IPS-11a (cell line): ENCODE data around the gene APLF.

Experiments
- H3K4me3 ChIP-seq: one replicate; pipeline ENCODE4 v1.5.1; 2013; ENCODE audit warnings: low read depth, low read length, control low read depth

Gene APLF

GRCh38 chr2:68467077-68467960 is at the start of gene APLF, which contains the start of gene FBXO48:
TSS of gene APLF (plus strand) at chr2:68467585. CDS start at chr2:68467732, 147 bp downstream.
TSS of gene FBXO48 (minus strand) at chr2:68467294. CDS start at chr2:68465145, 2,149 bp downstream.
- peak within 1 kb of the TSS; percentile 91 for H3K4me3 ChIP-seq

DNA sequence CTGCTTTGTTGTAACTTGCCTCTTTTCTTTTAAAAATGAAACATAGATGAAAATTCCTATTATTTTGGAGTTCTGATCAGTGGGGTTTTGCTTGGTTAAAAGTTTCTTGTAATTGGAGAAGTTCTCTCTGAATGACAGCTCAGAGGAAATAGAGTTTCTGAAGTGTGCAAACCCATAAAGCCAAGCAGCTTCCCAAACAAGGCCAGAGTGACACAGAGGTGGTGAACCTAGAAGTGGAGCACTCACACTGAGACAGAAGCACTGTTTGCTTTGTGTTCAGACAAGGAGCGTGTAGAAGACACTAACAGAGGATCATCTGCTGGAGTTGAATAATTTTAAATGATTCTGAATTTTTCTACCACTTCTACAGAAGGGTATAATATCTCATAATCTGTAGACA is 49.5 kb upstream of the APLF start:
- H3K4me3 ChIP-seq = no peak overlapping the region

DNA sequence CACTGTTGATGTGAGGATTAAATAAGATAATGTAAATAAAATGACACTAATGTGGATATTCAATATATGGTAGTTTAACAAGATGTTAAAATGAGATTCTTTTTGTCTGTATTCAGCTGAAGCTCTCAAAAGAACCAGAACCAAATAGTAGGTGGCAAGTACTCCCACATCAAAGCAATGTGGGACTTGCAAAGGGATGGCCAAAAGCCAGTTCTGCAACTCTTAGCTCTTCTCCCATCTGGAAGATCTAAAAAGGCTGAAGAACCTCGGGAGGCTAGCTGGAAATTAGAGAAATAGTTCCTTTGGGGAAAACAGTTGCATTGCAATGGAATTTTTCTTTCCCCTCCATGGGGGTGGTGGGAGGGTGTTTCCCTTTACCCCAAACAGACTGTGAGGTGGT is 49.0 kb upstream of the APLF start:
- H3K4me3 ChIP-seq = no peak overlapping the region

DNA sequence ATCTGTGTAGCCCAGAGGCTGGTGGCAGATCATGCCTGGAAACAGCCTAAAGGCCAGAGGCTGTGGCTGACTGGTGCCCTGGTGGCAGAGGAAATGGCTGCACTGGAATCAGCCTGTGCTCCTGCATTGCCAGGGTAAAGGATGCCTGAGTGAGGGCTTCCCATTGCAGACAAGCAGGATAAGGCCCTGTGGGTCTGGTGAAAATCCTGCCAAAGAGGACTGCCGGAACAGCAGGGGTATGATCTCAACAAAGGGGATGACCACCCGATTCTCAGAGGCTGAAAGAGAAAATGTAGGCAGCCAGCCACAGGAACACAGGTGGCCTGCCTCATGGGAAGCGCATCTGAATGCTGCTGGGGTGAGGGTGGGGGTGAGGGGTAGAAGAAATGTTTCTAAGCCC is 48.5 kb upstream of the APLF start:
- no peak overlapping the region for H3K4me3 ChIP-seq

- no peak overlapping the region for H3K4me3 ChIP-seq
Measured at GRCh38 chr2:68420254-68420910, 47.0 kb upstream of the APLF start.

DNA sequence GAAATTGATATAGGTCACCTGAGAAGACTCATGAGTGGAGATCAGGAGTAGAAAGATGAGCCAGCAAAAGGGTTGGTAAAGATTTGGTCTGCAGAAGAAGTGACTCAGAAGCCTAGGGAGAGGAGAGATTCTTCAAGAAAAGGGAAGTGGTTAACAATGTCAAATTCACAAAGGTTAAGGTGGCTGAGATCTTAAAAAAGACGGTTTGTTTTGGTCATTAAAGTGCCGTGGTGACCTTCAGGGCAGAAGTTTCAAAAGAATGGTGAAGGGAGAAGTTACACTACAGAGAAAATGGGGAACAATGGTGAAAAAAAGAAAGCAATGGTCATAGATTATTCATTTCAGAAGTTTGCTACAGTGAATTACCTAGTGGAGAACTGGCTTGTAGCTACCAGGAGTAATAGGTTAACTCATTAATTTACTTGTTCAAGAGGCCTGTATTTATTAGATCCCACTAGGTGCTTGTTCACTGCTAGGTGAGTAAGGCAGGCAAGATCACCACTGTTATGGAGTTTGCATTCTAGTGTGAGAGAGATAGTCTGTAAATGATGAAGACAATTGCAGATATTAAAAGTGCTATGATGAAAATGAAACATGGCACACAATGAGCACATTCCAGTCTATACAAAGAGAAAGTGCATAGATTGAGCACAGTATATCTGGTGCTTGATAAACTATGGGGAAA is 43.3 kb upstream of the APLF start:
- H3K4me3 ChIP-seq = no peak overlapping the region

DNA sequence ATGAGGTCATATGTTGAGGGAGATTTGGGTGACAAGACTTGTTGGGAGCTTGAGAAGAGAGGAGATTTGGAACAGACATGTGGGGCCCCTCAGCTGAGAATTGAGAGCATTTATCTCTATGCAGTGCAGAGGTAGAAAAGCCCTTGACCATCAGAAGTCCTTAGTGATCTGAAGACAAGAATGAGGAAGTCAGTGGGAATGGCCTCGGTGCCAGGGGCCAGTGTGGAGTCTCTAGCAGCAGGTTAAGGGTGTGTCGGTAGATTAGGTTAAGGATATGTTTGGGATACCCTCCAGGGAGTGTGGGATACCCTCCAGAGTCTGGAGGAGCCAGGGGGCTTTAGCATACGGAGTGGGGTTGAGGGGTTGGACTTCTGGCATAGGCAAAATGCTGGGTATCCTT is 41.9 kb upstream of the APLF start:
- H3K4me3 ChIP-seq = no peak overlapping the region

DNA sequence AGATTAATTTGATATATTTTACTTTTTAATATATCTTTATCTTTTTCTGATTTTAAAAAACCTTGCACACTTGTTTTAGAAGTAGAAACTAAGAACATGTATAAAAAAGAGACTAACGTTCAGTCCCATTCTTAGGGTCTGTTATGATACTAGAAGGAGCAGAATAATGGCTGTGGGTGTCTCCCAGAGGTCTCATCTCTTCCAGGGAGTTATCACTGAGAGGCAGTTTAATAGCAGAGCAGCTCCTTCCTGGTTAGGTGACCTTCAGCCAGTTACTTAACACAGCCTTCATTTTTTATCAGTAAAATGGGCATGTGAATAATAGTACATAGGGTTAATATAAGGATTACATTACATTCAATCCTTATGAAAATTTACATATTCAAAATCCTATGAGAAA is 40.9 kb upstream of the APLF start:
- H3K4me3 ChIP-seq = no peak overlapping the region

GRCh38 chr2:68426848-68427579 is 40.4 kb upstream of the APLF start:
- no peak overlapping the region for H3K4me3 ChIP-seq

GRCh38 chr2:68428126-68428525 is 39.3 kb upstream of the APLF start:
- no peak overlapping the region for H3K4me3 ChIP-seq

DNA sequence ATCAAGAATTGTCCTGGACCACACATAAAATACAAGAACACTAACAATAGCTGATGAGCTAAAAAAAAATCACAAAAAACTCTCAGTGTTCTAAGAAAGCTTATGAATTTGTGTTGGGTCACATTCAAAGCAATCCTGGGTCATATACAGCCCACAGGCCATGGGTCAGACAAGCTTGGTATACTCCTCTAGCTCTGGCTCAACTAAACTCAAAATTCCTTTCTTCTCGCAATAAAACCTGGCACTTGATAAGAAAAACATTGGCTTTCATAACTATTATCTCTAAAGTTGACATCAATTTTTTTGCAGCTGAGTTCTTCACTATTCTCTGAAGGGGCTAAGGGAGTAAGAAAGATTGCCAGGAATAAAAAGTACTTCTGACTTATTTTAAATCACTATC is 38.6 kb upstream of the APLF start:
- no peak overlapping the region for H3K4me3 ChIP-seq

DNA sequence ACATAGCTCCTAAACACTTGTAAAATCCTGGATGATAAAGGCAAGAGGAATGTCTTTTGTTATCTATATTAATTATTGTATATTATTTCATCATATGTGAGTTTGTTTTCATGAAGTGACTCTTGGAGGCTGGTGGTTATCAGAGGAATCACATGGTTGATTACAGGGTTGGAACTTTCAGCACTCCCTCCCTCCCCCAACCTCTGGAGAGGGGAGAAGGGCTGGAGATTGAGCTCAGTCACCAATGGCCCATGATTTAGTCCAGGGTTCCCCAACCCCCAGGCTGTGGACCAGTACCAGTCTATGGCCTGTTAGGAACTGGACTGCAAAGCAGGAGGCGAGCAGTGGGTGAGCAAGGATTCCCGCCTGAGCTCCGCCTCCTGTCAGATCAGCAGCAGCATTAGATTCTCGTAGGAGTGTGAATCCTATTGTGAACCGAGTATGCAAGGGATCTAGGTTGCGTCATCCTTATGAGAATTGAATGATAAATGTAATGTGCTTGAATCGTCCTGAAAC is 38.0 kb upstream of the APLF start:
- H3K4me3 ChIP-seq = no peak overlapping the region

DNA sequence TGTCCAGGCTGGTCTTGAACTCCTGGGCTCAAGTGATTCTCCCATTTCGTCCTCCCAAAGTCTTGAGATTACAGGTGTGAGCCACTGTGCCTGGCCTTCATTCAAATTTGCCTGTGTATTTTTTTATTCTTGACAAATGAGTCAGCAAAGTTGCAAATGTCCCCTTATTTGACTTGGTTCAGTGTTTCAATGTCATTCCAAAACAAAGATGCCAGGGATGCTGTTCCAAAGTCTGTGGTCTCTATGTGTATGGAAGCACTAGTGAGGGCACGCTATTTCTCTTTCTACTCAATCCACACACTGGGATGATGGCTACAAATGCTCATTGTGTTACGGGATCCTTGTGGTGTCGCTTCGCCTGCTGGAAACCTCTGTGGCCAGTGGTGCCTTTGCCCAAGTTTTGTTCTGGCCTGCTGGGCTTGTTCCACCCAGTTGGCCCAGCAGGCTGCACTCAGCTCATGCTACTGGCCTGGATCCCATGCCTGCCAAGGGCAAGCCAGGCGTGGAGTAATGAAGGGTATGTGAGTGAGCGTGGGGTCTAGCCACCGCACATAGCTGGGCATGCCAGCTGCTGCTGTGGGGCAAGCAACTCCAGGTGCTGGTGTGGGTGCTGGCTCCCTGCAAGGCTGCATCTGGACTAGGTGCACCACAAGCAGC is 35.9 kb upstream of the APLF start:
- H3K4me3 ChIP-seq = no peak overlapping the region

DNA sequence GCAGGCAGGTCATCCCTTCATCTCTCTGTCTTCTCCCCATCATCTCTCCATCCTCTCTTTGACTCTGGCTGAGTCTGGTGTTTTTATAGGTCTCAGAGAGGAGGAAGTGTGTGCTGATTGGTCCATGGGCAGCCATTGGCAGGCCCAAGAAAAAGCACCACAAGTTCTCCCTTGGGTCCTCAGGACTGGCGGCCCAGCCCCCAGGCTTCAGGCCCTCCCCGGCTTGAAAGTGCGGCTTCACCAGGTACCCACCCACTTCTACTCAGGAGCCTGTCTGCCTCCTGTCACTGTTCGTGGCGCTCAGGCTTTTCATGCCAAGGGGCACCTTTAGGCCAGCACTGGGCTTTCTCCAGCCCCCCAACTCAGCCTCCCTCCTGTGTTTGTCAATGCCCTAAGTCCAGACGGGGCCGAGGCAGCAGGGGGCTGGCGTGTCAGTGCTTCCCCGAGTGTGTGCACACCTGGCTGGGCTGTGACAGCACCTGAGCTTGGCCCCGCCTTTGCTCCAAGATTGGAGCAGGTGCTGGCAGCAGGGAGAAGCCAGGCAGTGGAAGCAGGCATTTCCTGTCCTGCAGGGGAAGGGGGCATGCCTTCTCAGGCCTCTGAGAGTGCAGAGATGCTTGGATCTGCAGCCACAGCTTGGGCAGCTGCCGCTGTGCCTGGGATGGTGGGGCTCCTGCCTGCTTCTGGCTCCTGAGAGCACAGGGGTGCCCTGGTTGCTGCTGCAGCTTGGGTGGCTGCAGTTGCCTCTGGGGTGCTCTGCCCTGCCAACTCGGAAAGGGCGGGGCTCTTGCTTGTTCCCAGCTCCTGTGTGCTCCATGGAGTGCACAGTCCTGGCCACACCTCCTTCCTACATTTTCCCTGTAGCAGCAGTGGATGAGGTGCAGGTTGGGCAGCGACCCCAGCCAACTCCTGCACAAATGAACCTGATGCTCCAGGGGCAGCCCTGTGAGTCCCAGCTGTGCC is 34.4 kb upstream of the APLF start:
- H3K4me3 ChIP-seq = no peak overlapping the region

GRCh38 chr2:68434981-68435380 is 32.4 kb upstream of the APLF start:
- H3K4me3 ChIP-seq = no peak overlapping the region

GRCh38 chr2:68435615-68436014 is 31.8 kb upstream of the APLF start:
- H3K4me3 ChIP-seq = no peak overlapping the region

- no peak overlapping the region for H3K4me3 ChIP-seq
Measured at GRCh38 chr2:68436270-68436669, 31.1 kb upstream of the APLF start.

GRCh38 chr2:68438455-68439303 is 28.7 kb upstream of the APLF start:
- no peak overlapping the region for H3K4me3 ChIP-seq
